IPS-18c (cell line): ENCODE data around the gene HOXA11.
A peak's percentile ranks its signal among the peaks of the same experiment; 100 is the strongest.

Experiments used
- H3K4me3 ChIP-seq: 2 replicates; pipeline ENCODE4 v1.7.0; 2013; ENCODE audit warnings: low read depth, mild to moderate bottlenecking, low read length, moderate library complexity; ENCODE audit not compliant: insufficient read depth
- H3K9me3 ChIP-seq: one replicate; pipeline ENCODE4 v1.6.1; 2013; ENCODE audit warnings: mild to moderate bottlenecking, low read length, moderate library complexity; ENCODE audit not compliant: control insufficient read depth, insufficient read depth

Gene HOXA11

DNA sequence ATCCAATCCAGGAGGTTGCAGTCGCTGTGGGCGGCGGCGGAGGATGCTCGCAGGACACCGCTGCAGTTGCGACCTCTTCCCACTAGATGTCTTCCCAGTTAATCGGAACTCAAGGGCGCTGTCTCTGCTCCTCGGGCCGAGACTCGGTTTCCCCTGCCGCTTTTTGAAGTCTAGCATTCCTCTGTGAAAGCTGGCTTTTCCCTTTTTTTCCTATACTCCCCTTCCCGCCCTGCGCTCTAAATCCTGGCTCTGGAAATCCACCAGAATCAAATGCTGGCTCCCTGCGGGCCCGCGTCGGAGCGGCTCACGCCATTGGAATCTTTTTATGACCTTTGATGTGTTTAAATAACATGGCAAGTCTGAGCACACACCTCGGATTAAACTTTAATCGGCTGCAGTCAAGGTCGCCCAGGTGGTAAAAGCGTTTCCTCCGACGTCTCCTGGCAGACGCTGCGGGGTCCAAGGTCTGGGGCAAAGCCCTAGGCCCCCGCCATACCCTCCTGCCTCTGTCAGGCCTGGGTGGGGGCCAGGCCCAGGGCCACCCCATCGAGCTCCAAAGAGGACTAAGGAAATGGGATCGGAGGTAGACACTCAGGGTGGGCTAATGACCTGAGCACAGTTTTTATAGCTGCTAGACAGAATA is 25.5 kb upstream of the HOXA11 start:
- H3K4me3 ChIP-seq = no peak overlapping the region
- H3K9me3 ChIP-seq = peaks cover 2% of the 10 kb centered on the region

DNA sequence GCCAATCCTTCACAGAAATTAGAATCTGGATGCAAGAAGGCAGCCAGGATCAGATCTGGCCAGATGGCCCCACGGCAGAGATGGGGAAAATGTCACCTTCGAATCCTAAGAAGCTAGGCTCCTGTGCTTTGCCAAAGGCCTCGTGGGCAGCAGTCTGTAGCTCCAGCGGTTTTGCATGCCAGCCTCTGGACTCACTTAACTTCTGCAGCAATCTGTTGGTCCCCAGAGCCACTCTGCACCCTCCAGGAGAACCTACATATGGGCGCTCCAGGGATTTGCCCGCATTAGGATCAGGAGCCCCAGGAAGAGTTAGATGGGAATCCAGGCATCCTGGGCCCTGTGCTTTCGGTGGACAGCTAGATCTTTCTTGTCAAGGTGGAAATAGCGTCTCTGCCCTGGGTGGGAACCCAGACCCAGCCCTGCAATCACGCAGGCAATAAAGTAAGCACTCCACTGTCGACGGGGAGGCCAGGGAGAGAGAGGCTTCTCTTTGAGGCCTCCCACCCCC is 25.0 kb upstream of the HOXA11 start:
- H3K4me3 ChIP-seq = no peak overlapping the region
- peaks cover 2% of the 10 kb centered on the region for H3K9me3 ChIP-seq

DNA sequence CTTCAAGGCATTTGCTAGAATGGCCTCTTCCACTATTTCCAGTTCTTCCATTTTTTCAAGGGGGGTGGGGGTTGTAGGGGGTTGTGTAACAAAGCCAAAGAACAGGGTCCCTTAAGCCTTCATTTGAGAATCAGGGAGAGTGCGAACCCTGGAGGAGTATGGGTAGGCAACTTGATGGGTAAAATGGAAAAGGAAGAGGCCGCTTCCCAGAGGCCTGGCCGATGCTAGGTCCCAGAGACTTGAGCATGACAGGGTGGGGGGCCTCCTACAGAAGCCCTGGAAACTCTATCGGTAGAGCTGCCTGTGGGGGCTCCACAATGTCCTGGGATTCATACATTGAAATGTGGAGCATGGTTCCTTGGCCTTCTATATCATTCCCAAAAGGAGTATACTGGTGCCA is 24.0 kb upstream of the HOXA11 start:
- peaks cover 5% of the 10 kb centered on the region for H3K9me3 ChIP-seq
- no peak overlapping the region for H3K4me3 ChIP-seq

- peaks cover 5% of the 10 kb centered on the region for H3K9me3 ChIP-seq
Measured at GRCh38 chr7:27207348-27207985, 22.4 kb upstream of the HOXA11 start.

DNA sequence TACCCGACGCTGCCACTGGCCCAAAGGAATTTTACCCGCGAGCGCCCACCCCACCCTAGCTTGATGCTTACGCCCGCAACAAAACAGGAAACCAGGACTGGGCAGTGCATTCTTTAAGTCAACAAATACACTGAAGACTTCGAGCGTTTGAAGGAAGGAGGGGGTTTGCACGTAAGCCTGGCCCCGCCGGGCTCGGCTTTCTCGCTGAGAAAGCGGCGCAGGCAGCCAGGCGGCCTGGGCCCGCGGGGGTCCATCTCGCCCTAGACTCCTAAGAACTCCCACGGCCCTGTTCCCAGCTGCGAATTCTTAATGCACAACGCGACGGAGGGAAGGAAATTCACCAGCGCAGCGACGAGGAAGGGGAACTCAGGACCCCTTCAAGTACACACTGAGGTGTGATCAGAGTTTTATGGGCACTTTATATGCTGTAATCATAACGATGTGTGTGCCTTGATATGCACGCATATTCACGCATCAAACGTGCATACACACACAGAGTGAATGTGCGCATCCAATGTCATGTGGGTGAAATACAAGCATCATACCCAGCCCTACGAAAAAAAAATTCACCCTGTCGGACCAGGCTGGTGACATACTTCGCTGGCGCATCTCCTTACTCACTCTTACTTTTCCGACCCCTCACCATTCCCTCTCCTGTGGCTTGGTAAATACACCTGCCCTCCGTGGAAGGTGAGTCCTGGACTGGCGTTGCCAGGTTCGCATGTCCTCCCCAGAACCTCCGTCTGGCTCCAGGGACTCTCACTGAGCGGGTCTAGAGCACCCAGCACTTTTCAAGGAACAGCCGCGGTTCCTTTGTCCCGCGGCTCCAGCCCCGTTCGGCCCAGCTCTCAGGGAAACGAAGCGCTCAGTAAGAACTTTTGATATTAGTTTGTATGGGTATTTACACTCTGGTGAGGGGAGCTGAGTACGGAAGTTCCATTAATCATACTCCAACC is 20.6 kb upstream of the HOXA11 start:
- Histone ChIP-seq H3K9me3 (peaks cover 2% of the 10 kb centered on the region), H3K4me3 (no peak overlapping the region)

More at GRCh38 chr7:27207348-27207985, 22.4 kb upstream of the HOXA11 start:
- H3K4me3 ChIP-seq = no peak overlapping the region

- H3K9me3 ChIP-seq = peaks cover 2% of the 10 kb centered on the region
- no peak overlapping the region for H3K4me3 ChIP-seq
Measured at GRCh38 chr7:27204851-27205322, 19.9 kb upstream of the HOXA11 start.

DNA sequence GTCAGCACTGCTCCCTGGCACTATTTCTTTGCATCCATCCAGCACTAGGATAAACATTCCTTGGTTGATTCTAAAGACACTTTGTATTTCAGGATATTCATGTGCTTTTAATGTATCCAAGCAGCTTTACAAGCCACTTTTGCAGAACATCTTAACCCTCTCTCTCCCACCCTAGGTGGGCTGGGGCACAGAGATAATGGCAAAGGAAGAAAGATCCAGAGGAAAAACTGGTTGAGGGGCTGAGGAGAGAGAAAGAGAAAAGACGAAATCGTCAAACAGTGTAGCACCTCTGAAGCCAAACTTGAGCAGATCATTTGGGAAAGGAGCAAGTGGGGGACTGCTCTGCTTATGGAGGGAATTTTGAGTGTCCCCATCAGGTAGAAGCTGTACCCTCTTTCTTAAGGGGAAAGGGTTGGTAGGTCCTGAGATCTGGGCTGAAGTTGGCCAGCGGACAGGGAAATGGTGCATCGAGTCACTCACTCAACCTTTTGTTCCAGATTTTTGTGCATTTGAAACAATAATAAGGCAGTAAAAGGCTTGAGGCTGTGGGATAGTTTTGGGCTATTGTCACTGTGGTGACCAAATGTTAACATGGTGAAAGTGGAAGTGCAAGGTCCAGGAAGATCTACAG is 19.0 kb upstream of the HOXA11 start:
- Histone ChIP-seq H3K4me3 (no peak overlapping the region), H3K9me3 (peaks cover 3% of the 10 kb centered on the region)

DNA sequence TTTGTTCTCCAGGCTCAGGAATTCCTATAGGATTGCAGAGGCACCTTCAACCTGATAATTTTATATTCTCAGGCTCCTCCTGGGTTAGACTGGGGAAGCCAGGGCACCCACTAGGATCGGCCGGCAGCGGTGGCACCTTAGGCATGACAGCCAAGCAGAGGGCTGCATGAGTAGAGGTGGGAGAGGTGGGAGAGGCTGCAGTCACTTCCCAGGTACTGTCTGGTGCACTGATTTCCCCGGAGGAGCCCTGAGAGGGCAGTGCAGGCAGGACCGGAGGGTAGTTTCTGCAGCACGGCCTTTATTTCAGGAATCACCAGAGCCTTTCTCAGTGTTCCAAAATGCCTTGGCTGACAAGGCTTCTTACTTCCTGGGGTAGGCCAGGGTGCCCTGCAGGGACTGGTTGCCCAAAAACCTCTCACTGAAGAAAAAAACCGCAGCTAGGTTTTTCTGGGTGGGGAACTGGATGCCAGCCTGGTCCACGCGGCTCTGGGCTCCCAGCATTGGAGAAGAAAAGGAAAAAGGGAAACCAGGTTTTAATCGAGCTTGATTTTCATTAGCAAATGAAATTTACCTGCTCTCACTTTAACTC is 18.4 kb upstream of the HOXA11 start:
- Histone ChIP-seq H3K4me3 (no peak overlapping the region), H3K9me3 (peaks cover 5% of the 10 kb centered on the region)

- Histone ChIP-seq H3K9me3 (peaks cover 5% of the 10 kb centered on the region), H3K4me3 (no peak overlapping the region)
Measured at GRCh38 chr7:27202862-27203134, 17.8 kb upstream of the HOXA11 start.

DNA sequence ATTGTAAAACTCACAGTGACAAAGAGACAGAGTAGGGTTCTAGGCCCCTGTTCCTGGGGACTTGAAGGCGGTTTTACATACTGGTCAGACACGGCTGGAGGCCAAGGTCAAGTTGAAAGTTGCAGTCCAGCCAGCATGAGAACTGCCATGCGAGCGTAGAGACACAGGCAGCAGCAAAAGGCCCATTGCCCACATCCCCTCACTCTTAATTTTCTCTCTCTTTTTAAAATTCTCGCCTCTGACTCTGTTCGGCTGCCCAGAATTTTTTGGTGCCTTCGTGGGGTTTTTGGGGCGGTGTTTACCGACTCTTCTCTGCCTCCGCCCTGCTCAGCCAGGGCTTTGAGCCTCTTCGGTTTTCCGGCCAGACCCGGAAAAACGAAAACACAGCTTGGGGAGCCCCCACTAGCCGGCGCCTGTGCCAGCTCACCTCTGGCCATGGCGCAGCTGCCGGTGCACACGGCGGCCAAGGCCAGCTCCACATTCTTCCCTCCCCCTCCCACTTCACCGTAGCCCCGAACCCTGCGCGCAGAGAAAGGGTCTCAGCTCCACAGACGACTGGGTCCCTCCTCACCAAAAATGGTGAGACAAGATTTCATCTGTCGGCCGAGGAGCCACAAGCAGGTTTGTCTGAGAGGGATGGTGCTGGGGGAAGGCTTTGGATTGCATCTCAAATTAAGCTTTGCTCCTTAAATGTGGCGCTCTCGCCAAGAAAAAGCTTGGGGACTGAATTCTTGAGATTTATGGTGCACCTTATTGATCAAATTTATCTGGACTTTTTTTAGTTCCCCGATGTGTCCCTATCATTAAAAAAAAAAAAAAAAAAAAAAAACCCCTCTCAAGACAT is 17.2 kb upstream of the HOXA11 start:
- no peak overlapping the region for H3K4me3 ChIP-seq

GRCh38 chr7:27201580-27202017 is 16.6 kb upstream of the HOXA11 start:
- no peak overlapping the region for H3K4me3 ChIP-seq
- H3K9me3 ChIP-seq = peaks cover 5% of the 10 kb centered on the region

More for the DNA sequence above, 17.2 kb upstream of the HOXA11 start:
- peaks cover 5% of the 10 kb centered on the region for H3K9me3 ChIP-seq

DNA sequence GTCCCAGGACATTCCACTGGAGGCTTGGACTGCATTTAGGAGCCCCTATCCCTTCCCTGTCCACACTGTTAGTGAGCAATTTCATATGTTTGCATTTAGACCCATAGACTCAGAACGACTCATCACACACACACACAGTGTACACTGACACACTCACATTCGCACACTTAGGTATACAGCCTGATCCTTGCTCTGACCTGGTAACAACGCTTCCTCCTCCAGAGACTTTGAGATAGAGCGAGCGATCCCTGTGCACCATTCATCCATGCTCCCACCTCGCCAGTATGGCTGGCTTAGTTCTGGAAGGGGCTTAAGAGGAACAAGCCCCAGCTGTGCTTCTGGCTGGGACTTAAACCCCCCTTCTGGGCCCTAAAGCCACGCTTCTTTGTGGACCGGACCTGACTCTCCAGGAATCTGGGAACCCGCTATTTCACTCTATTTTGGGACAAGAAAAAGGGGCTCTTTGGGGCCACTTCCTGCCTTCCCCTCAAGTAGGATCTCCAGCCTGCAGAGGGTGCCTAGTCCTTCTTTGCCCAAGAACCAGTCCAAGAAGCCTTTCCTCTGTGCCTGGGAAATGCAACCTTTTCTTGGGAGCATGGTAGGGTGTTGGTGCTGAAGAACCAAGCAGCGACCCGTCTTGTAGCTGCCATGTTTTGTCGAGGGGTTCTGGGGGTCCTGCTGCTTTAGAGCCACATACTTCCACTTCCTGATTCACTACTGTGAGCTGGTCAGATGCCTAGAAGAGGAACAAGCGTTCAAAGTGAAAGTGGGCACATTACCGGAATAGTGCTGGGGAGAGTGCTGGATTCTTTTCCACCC is 15.9 kb upstream of the HOXA11 start:
- Histone ChIP-seq H3K9me3 (peaks cover 5% of the 10 kb centered on the region), H3K4me3 (no peak overlapping the region)

DNA sequence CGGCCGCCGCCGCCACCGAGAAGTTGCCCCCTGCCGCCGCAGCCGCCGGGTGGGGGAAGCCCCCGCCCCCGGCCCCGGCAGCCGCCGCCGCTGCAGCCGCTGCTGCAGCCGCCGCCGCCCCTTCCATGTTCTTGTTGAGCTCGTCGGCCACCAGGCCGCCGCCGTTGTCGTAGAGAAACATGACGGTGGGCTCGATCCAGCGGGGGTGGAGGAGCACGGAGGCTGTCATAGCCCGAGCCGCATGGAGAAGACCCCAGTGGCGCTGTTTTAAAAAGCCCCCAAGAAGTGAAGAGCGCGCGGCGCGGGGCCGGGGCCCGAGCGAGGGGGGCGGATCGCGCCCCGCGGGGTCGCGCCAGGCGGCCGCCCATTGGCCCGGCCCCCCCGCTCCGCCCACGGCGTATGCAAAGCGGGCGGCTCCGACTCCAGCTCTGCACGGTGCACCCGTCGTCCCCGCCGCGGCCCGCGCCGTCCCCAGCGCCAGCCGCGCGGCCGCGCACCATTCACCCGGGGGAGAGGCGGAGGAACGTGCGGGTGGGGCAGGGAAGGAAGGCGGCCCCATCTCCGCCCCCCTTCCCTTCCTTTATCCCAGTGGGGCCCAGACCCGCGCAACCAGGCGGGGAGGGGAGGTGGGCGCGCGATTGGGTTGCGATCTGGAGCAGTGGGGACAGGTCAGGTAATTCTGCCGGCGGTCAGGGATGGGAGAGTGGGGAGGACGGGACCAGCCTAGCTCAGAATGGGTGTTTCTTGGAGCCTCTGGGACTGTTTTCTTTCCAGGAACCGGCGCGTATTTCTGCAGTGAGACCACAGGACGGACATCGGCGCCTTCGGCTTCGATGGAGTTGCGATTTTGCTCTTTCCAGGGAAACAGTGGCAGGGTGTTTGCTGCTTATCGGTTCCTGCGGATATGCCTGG is 15.1 kb upstream of the HOXA11 start, which contains the start of gene HOXA13:
Gene HOXA13 (minus strand): TSS at position 243 of the 912 bp plus-strand sequence. CDS start 14 bp downstream, at position 229.
- Histone ChIP-seq H3K4me3 (peak within 1 kb of the TSS; percentile 34), H3K9me3 (peaks cover 5% of the 10 kb centered on the region)
